Nephron (organoid): Measurements from ENCODE around the gene MYLK3.
A peak's percentile ranks its signal among the peaks of the same experiment; 100 is the strongest.
"Not testable (repeated sequence)": the region's sequence is repeated elsewhere in the genome, so short reads cannot be mapped to it uniquely, and the experiment has no call there.

Experiments used
- H3K27ac Mint-ChIP-seq, 3 experiments: 2 replicates each; pipeline ENCODE4 v1.8.0; 2020; ENCODE audit warnings: mixed read lengths in 3 of 3, mild to moderate bottlenecking in 2 of 3, moderate library complexity in 1 of 3
- H3K27me3 Mint-ChIP-seq: 2 replicates; pipeline ENCODE4 v1.8.0; 2021; ENCODE audit warnings: low read depth, mild to moderate bottlenecking, moderate library complexity, mixed read lengths
- H3K36me3 Mint-ChIP-seq: 2 replicates; pipeline ENCODE4 v1.8.0; 2020; ENCODE audit warnings: low read depth, mixed read lengths
- H3K4me1 Mint-ChIP-seq: 2 replicates; pipeline ENCODE4 v1.8.0; 2020; ENCODE audit warnings: mixed read lengths
- H3K4me3 Mint-ChIP-seq, 3 experiments: 2 replicates each; pipeline ENCODE4 v1.8.0; 2020; ENCODE audit warnings: mild to moderate bottlenecking in 3 of 3, mixed read lengths in 3 of 3, moderate library complexity in 2 of 3
- H3K9me3 Mint-ChIP-seq: 2 replicates; pipeline ENCODE4 v1.8.0; 2020; ENCODE audit warnings: mixed read lengths
- TF ChIP-seq, protein P1 (sequence below), 3 experiments: fragments of 200-600 bp; sonication (generic); IDR thresholded peaks; one replicate each; pipeline ENCODE4 v1.5.0; 2021; ENCODE audit warnings: antibody characterized with exemption in 3 of 3; ENCODE audit not compliant: unreplicated experiment in 3 of 3

MYLK3 gene

DNA sequence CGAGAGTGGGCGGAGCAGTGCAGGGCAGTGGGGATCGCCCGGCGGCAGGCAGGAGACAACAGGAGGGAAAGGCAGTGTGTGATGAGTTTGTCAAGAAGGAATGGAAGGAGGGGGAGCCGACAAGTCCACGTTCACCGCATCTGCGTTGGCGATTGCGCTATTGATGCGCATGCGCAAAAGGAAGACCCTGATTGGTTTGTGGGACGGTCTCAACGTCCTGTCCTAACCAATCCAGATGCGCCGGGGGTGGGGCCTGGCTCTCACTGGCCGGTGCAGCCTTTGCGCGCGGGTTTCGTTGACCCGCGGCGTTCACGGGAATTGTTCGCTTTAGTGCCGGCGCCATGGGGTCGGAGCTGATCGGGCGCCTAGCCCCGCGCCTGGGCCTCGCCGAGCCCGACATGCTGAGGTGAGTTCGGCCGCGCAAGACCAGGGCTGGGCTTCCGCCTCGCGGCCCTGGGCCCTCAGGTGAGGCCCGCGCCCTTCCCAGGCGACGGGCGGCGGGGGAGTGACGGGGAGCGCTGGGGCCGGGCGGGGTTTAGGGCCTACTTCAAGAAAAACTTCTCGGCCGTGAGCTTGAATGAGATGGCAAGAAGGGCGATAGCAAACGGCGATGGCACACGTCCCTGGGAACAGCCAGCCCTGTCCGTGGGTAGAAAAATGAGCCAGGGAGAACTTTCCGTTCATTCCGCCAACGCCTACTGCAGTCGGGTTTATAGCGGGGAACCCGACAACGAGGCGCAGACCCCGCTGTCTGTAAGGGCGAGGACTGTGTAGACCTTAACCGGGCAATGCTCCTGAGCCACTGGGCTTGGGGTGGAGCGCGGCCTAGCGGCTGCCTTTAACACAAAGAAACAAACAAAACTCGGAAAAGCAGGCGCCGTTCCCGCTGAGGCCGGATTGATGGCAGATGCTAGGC, 58.5 kb downstream of the MYLK3 start, which contains the start of gene ORC6:
ORC6 (plus strand) TSS at position 295 of the 916 bp plus-strand sequence; CDS start at position 342, 47 bp downstream.
- Mint-ChIP-seq H3K4me1 (peaks cover 42% of the 10 kb centered on the region), H3K9me3 (no peaks in the 10 kb centered on the region)
- TF ChIP-seq, protein P1, sequence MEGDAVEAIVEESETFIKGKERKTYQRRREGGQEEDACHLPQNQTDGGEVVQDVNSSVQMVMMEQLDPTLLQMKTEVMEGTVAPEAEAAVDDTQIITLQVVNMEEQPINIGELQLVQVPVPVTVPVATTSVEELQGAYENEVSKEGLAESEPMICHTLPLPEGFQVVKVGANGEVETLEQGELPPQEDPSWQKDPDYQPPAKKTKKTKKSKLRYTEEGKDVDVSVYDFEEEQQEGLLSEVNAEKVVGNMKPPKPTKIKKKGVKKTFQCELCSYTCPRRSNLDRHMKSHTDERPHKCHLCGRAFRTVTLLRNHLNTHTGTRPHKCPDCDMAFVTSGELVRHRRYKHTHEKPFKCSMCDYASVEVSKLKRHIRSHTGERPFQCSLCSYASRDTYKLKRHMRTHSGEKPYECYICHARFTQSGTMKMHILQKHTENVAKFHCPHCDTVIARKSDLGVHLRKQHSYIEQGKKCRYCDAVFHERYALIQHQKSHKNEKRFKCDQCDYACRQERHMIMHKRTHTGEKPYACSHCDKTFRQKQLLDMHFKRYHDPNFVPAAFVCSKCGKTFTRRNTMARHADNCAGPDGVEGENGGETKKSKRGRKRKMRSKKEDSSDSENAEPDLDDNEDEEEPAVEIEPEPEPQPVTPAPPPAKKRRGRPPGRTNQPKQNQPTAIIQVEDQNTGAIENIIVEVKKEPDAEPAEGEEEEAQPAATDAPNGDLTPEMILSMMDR (IDR thresholded peaks at IDR 0.05; ENCODE audit: unreplicated experiment in 3 of 3) = peak; percentile 43 to 56 (median 43)

DNA sequence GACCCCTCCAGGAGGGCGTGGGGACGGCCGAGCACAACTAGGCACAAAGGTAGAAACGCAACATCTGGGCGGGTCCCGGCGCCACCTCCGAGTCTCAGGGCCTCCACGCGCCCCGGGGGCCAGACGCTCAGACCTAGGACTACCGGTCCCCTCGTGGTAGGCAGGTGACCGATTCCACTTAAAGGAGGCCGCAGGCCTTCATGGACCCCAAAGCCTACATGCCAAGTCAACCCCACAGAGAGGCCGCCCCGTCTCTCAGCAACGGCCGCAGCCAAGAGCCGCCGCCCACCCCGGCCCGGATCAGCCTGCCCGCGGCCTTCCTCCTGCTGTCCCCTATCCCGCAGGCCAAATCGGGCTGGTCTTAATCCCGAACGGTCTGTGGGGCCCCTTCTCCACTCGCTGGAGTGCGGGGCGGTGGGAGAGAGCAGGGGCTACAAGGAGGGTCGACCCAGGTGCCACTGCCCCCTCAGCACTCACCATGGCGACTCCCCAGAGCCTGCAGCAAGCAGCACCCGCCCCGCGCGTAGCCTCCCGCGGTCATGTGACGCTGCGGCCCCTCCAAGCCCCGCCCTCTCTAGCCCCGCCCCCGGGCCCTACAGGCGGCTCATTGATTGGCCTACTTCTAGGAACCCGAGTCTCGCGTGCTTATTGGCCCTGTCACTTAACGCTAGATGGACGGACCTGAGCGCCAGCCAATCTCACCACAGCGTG, 59.3 kb downstream of the MYLK3 start, which contains the start of gene VPS35:
VPS35 (minus strand) TSS at position 525 of the 711 bp plus-strand sequence; CDS start at position 480, 45 bp downstream.
- TF ChIP-seq, protein P1 (IDR thresholded peaks at IDR 0.05; ENCODE audit: unreplicated experiment in 3 of 3) = peak in 2 of 3 experiments; percentile 24 to 47
- H3K27me3 Mint-ChIP-seq = no peaks in the 10 kb centered on the region
- H3K4me1 Mint-ChIP-seq = peaks cover 47% of the 10 kb centered on the region
- peaks cover 11% of the 10 kb centered on the region for H3K36me3 Mint-ChIP-seq
- H3K9me3 Mint-ChIP-seq = no peaks in the 10 kb centered on the region
- no peak within 1 kb of the TSS for H3K27ac Mint-ChIP-seq
- H3K4me3 Mint-ChIP-seq = no peak within 1 kb of the TSS

More for the DNA sequence above, 58.5 kb downstream of the MYLK3 start, which contains the start of gene ORC6:
- Mint-ChIP-seq H3K27me3 (no peaks in the 10 kb centered on the region), H3K27ac (no peak within 1 kb of the TSS), H3K4me3 (no peak within 1 kb of the TSS), H3K36me3 (peaks cover 13% of the 10 kb centered on the region)

DNA sequence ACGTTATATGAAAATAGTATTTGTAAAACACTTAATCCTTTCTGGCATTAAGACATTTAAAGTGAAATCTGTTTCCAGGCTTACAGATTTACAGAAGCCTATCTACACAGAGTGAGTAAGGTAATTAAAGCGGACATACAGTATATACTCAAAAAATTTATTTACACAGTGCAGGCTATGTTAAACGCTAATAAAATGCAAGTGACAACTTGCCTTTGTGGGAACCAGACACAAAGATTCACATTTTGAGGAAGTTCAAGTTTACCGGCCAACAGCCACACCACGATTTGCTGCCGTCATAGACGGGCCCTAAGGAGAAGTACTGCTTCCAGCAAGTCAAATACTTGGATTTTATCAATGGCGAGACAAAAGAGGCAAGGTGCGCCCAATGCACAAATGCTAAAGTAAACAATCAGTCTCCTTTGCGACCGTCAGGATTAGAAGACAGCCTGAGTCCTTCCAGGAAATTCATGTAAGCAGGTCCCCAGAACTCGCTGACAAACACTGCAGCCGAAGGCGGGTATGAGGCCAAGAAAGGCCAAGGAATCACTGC, 60.0 kb downstream of the MYLK3 start:
- Mint-ChIP-seq H3K36me3 (peaks cover 9% of the 10 kb centered on the region), H3K27me3 (no peaks in the 10 kb centered on the region), H3K27ac (no peak overlapping the region), H3K4me1 (peaks cover 47% of the 10 kb centered on the region), H3K9me3 (no peaks in the 10 kb centered on the region), H3K4me3 (no peak overlapping the region)
- TF ChIP-seq, protein P1 (IDR thresholded peaks at IDR 0.05; ENCODE audit: unreplicated experiment in 3 of 3) = no peak

DNA sequence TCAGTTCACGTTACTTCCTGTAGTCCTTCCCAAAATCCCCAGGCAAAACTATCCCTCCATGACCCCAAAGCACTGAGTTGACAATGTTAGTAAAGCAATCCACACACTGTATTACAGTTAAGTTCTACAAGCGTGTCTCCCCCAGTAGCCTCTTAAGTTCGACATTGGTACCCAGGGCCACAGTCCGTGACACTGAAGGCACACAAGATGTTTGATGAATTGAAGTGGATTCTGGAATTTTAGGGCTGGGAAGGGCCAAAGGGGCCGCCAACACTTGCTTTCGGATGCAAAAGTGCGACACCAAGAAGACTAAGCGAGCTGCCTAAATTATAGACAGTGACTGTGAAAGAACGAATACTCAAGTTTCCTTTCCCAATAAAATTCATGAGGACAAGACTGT, 60.7 kb downstream of the MYLK3 start:
- peaks cover 47% of the 10 kb centered on the region for H3K4me1 Mint-ChIP-seq
- H3K27ac Mint-ChIP-seq = no peak overlapping the region
- H3K27me3 Mint-ChIP-seq = no peaks in the 10 kb centered on the region
- no peaks in the 10 kb centered on the region for H3K9me3 Mint-ChIP-seq
- H3K36me3 Mint-ChIP-seq = peaks cover 5% of the 10 kb centered on the region
- TF ChIP-seq, protein P1 (IDR thresholded peaks at IDR 0.05; ENCODE audit: unreplicated experiment in 3 of 3) = no peak
- no peak overlapping the region for H3K4me3 Mint-ChIP-seq

DNA sequence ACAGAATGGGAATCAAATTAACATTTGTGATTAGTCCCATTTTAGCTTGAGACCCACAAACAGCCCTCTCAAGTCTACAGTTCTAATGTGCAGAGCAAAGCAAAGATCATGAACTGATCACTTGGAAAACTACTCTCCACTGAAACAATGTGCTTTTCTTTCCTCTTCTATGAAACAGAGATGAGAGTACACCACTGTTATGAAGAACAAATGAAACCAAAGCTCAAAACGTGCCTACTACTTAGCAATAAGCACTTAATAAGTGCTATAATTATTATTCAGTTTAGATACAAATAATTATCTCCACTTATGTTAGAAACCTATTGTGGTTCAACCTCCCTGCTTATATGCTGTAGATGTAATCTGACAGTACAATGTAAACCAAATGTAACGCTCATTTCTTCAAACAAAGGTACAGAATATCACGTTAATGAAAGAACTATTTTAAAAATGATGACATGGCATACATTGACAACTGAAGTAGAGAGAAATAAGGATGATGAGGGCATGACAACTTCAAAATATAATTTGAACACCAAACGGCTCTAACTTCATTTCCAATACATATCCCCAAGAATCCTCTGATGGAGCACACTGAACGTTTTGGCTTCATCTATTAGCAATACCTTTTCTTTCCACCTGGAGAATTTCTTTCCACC, 61.2 kb downstream of the MYLK3 start:
- Mint-ChIP-seq H3K4me3 (peak overlapping the region in 2 of 3 experiments; percentile 44 to 51), H3K4me1 (peaks cover 43% of the 10 kb centered on the region), H3K27ac (no peak overlapping the region), H3K27me3 (no peaks in the 10 kb centered on the region), H3K9me3 (no peaks in the 10 kb centered on the region), H3K36me3 (peaks cover 3% of the 10 kb centered on the region)
- TF ChIP-seq, protein P1 (IDR thresholded peaks at IDR 0.05; ENCODE audit: unreplicated experiment in 3 of 3) = no peak

DNA sequence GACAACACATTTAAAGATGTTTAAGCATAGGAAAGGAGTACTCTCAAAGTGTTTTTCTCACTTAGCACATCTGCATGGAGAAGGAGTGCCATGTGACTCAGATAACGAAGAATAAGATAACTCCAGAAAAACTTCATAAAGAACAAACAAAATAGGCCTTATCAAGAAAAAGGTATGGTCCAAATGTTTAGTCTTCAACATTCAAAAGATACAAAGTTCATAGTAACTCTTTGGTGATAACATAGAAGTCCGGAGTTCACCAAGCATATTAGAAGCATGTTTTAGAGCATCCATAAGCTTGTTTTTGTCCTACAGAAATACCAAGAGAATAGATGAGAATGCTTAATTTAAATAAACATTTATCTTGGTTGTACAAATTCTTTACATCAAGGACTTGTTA, 66.3 kb downstream of the MYLK3 start:
- H3K27ac Mint-ChIP-seq, H3K9me3 Mint-ChIP-seq, H3K27me3 Mint-ChIP-seq, H3K4me3 Mint-ChIP-seq: not testable (repeated sequence)
- H3K36me3 Mint-ChIP-seq = peaks cover 38% of the 10 kb centered on the region
- H3K4me1 Mint-ChIP-seq = peaks cover 15% of the 10 kb centered on the region

DNA sequence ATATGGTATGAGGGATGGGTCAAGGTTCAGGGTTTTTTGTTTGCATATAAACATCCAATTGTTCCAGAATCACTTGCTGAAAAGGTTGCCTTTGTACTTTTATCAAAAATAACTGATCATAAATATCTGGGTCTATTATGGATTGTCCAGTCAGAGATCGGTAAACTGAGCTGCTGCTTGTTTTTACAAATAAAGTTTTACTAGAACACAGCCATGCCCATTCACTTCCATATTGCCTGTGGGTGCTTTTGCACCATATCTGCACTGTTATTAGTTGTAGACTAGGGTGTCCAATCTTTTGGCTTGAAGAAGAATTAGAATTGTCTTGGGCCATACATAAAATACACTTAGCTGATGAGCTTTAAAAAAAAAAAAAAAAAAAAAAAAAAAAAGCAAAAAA, 70.2 kb downstream of the MYLK3 start:
- not testable (repeated sequence) for H3K4me3 Mint-ChIP-seq, H3K9me3 Mint-ChIP-seq, H3K4me1 Mint-ChIP-seq, H3K27me3 Mint-ChIP-seq, H3K27ac Mint-ChIP-seq
- H3K36me3 Mint-ChIP-seq = peaks cover 66% of the 10 kb centered on the region
